Left renal pelvis (tissue), 4 donors: ENCODE results near the gene TMEM38B. TPM values are rescaled to one million over a fixed set of nuclear protein-coding genes. Genes with fewer than 3 reads are reported as not detected.

Experiments
- DNase-seq, 4 donors: peaks; one replicate each; pipeline ENCODE4 v3.0.0-alpha.2; 2013; ENCODE audit warnings: low read depth in 4 of 4, low spot score in 3 of 4
- polyA plus RNA-seq, 4 donors: library from polyadenylated mRNA; unstranded; fragments of 120-200 nt; gene quantifications; one replicate each; pipeline ENCODE4 v1.2.1, GENCODE V29; 2013; ENCODE audit not compliant: insufficient read length in 4 of 4

TMEM38B gene
- 10 to 100 TPM; 12.7 to 50.7 (median 45.1) TPM for polyA plus RNA-seq

- DNase-seq: peak; percentile 55 to 81 (median 76)
Observed at GRCh38 chr9:105694190-105694847, at the start of gene TMEM38B. Gene TMEM38B (plus strand): TSS chr9:105694541. CDS start chr9:105694661, 120 bp downstream.

DNA sequence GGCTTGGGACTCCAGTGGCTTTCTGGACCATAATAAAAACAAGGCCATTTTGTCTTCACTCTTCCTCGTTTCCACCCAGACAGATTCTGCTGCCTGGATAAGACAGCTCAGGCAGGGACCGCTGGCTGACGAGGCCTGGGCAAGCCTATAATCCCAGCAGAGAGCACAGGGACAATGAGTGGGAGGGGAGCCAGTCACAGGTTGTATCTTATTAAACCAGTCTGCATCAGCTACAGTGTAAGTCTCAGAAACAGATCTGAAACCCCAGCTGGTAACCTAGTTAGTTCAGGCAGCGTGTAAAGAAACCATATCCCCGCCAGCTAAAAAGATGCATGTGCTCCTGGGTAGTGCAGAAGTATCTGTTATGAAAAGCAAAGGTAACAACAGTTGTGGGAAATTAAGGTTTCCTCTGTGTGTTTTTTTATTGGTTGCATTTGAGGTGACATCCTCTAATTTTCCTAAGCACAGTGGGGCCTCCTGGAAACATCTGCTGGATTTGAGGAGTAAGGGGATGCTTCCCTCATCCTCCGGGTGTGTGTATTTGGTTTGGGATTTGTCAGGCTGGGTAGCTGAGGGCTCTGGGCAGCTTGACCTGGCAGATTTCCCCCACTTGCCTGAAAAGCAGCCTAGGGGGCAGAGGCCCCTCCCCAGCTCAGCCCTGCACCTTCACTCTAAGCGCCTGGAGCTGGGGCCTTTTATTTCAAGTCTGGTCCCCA, 47.3 kb upstream of the TMEM38B start:
- DNase-seq: no peak

GRCh38 chr9:105647595-105648349, 46.6 kb upstream of the TMEM38B start:
- no peak for DNase-seq

DNA sequence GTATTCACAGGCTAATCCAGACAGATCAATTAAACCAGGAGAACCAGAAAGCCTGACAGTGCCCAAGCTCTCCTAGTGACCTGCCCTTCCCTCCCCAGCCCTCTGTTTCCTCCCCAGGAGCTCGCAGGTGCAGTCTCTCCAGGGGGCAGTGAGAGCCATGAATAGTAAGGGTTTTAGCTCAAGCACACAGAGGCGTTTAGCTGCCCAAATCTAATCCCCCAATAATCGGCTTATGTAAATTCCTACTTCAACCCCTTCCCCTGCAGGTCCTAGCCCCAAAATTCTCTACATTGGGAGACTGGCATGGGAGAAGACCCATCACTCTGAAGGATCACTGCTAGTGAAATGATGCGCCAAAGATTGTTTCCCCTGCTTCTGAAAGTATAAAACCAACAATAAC, 42.5 kb upstream of the TMEM38B start:
- DNase-seq: no peak

GRCh38 chr9:105656131-105656921, 38.0 kb upstream of the TMEM38B start:
- DNase-seq: no peak

- DNase-seq: no peak
Observed at GRCh38 chr9:105658351-105658750, 36.0 kb upstream of the TMEM38B start.

DNA sequence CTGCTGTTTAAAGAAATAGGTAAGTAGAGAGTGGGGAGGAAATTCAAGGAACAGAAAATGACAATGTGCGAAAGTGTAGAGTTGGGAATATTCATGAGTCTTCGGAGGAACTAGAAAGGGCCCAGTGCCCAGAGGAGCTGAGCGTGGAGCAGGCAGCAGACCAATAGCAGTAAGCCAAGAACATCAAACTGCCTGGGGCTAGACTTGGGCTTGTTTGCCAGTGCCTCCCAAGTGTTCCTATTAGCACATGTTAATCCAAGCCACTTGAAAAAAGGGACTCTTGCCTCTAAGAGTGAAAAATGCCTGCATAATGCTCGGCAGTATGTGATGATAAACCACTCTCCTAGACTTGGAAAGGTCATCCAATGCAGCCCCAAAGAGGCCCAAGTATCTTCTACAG, 33.3 kb upstream of the TMEM38B start:
- DNase-seq: no peak

- DNase-seq: no peak
Observed at GRCh38 chr9:105662184-105663104, 31.9 kb upstream of the TMEM38B start, which contains the start of gene TAL2. Gene TAL2 (plus strand): TSS chr9:105662457. CDS start chr9:105662497, 40 bp downstream.

- DNase-seq: no peak
Observed at GRCh38 chr9:105663914-105664313, 30.4 kb upstream of the TMEM38B start.

DNA sequence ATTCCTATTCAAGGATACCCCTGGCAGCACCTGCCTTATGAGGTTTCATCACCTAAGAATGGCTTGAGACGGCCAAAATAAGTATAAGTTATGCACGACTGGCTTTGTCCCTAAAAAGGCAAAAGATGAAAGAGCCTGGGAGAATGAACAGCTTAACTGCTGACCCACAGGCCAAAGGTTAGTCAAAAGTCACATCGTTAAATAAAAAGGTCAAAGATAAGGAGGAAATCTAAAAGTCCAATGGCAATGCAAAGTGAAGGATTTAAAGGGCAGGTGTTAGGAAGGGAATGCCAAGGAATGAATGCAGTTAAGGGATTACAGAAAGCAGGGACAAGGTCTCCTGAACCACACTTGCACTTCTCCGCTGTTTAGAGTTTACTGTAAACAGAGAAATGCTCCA, 26.5 kb upstream of the TMEM38B start:
- DNase-seq: no peak

DNA sequence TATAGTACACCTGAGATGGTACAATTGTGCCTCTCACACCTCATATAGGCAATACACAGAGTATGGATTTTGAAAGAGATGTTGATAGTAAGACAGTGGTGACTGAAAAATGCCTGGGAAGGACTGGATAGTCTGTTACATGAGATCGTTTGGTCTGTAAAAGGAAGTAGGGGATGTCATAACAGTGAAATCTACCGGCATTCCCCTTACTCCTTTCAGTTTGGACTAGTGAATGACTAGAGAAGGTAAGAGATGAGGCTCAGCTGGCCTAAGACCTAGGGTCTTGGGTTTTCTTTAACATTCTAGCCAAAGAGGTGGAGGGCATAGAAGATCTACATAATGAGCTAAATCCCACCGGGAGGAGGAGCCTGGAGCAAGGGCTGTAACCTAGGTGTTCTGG, 24.0 kb upstream of the TMEM38B start:
- no peak for DNase-seq

DNA sequence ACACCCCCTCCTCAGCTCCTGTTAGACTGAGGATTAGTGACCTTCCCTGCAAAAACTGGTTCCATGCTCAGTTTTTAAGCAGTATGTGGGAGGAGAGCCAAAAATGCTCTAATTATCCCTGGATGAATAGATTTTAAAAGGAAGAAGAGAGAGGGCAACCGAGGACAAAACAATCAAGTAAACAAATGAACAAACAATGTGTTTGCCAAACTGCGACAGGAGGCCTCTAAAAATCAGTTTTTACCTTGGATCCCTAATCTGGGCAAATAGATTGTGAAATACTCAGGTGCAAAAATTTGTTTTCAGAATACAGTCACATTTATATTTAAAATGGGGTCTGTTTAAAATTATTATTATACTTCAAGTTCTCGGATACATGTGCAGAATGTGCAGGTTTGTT, 23.6 kb upstream of the TMEM38B start:
- no peak for DNase-seq

- no peak for DNase-seq
Observed at GRCh38 chr9:105672711-105673234, 21.6 kb upstream of the TMEM38B start.

DNA sequence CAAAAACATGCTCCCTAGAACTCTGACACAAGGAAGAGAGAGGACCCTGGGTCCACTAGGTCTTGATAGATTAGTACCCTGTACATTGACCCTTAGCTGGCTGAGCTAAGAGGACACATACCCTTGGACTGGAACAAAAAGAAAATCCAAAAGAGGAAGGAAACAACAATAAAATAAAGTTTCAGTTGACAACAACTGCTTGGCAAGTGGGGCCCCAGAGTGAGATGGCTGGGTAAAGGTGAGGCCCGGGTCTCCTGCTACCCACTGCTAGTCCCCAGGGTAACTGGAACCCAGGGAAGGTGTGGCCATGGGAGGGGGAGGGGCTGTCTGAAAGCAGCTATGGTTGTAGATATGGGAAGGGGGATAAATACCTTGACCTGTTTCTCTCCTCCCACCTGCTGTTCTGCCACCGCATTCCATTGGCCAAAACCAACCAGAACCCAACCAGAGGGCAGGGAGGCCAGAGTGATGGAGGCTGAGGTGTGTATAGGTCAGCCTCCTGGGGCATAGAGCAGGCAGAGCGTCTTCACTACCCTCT, 20.4 kb upstream of the TMEM38B start:
- no peak for DNase-seq

- DNase-seq: no peak
Observed at GRCh38 chr9:105676351-105676923, 17.9 kb upstream of the TMEM38B start.

- no peak for DNase-seq
Observed at GRCh38 chr9:105678163-105678562, 16.2 kb upstream of the TMEM38B start.

DNA sequence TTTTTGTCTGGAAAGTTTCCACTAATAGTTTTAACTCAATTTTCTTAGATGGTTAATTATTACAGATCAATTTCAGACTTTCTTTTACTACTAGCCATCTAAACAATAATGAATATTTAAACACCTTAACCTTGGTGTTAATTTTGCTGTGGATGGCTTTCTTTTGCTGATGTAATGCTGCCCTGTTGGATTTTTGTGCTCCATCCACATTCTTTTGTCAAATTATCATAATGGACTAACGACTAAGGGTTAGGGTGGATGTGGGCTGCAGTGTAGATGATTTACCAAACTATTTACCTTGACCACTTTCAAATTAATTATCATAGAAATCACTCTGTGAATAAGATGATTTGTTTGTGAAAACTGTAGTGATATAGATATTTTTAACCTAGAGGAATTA, 15.6 kb upstream of the TMEM38B start:
- no peak for DNase-seq

DNA sequence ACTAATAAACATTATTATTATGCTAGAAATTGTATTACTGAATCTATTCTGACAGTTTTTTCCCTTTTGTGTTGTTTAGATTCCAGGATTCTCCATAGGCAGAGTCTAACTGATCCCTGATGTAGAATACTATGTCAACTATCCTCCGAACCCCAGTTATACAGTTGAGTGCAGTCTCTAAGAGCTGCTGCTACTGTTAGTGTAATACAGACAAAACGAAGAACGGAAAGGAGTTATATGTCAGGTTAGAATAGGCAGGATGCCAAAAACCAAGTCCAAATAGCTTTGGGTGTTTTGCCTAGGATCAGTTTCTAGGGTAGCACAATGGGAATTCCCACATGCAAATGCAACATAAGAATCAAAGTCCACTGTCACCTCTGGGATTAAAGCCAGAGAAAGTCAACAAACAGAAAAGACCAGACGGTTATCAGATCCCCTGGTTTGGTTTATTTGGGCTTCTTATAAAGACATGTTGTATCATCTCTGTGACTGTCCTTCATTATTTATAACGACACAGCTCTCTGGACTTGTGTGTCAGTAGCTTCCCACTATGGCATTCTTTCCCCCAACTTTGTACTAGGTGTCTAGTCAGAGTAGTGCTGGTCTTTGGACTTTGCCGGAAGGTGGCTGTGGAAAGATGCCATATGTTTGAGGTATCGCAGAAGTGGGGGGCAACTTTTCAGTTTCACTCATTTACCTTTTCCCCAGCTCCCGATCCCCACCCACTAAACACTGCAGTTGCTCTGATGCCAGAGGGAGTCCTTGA, 14.9 kb upstream of the TMEM38B start:
- no peak for DNase-seq
